ENCODE data around the gene RPL34.

Gene RPL34

GRCh38 chr4:108624263-108625056 is 4.1 kb downstream of the RPL34 start:
- no peak for DNase-seq (ENCODE audit: low spot score)

DNA sequence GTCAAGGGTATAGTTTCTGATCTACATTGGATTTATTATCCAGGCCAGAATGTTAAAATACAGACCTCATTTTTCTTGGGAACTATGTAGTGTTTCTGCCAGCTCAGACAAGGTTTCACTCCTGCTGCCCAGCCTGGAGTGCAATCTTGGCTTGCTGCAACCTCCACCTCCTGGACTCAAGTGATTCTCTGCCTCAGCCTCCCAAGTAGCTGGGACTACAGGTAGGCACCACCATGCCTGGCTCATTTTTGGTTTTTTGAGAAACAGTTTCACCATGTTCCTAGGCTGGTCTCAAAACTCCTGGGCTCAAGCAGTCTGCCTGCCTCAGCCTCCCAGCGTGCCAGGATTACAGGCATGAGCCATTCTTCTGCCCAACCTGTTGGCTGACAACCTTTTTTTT is 5.7 kb downstream of the RPL34 start:
- no peak for DNase-seq (ENCODE audit: low spot score)

GRCh38 chr4:108628411-108628810 is 8.0 kb downstream of the RPL34 start:
- no peak for DNase-seq (ENCODE audit: low spot score)

- DNase-seq (ENCODE audit: low spot score): no peak
These were observed 14.8 kb downstream of the RPL34 start for GRCh38 chr4:108635070-108635655.

- no peak for DNase-seq (ENCODE audit: low spot score)
These were observed 15.9 kb downstream of the RPL34 start for GRCh38 chr4:108636246-108636645.

DNA sequence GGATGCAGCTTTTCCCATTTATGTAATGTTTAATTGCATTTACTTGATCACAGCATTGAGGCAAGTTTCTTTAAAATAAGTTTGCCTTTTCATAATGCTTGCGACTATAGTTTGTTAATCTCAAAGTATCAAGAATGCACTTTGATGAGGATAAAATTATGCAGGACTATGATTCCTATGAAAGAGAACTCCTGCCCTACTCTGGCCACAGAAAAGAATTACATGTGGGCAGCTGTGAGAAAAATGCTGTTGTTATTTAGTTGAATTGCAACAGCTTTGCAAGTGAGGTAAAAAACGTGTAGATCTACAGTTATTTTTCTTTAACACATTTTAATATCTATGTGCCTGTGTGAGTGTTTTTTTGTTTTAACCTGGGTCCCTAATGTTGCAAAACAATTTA is 17.5 kb downstream of the RPL34 start:
- DNase-seq (ENCODE audit: low spot score): no peak

DNA sequence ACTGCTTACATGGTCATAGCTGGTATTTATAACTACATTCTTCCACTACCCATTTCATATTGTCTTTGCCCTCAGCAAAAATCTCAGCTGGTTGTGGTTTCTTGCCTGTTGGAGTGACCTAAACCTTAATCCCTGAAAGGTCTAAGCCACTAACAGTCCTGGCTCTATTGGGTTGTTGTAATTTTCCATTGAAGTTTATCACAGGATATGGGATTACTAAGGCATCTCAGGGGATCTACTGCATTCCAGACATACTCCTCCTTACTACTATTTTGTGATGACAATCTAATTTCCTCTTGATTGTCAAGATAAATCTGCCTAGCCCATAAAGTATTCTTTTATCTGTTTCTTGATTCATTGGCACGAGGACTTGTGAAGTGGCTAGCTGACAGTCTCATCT is 23.9 kb downstream of the RPL34 start:
- peak; percentile 22 for DNase-seq (ENCODE audit: low spot score)

- no peak for DNase-seq (ENCODE audit: low spot score)
These were observed 26.3 kb downstream of the RPL34 start for GRCh38 chr4:108646706-108647105.

- DNase-seq (ENCODE audit: low spot score): no peak
These were observed 29.5 kb downstream of the RPL34 start for GRCh38 chr4:108649863-108650211.

DNA sequence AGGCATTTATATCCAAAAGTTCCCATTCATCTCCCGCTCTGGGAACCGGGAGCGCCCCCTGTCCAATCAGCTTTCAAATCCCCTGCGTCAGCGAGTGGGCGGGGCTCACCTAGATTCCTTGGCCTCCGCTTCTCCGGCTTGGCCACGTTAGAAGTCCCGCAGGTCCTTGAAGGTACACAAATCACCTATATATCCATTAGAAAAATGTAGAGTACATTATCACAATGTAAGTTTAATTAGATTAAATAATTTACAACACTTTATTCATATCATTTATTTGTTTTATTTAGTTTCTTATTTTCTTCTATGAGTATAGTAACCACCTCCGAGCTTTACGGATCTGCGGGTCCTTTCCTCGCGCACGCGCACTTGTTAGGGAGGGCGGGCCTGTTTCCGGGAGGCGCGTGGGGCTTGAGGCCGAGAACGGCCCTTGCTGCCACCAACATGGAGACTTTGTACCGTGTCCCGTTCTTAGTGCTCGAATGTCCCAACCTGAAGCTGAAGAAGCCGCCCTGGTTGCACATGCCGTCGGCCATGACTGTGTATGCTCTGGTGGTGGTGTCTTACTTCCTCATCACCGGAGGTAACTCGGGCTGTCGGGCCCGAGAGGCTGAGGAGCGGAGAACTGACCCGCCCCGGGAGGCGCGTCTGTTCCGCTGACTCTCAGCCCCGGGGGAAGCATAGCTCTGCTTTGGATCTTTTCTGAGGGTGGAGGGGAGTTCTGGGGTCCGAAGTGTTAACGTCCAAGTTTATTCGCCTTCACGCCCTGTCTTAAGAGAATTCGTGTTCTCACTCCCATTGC is 30.0 kb downstream of the RPL34 start, which contains the start of gene OSTC:
TSS of gene OSTC (plus strand) at position 388 of the 802 bp plus-strand sequence. CDS start at position 445, 57 bp downstream.
- DNase-seq (ENCODE audit: low spot score): peak; percentile 95

GRCh38 chr4:108651014-108651791 is 30.8 kb downstream of the RPL34 start:
- DNase-seq (ENCODE audit: low spot score): peak; percentile 40

DNA sequence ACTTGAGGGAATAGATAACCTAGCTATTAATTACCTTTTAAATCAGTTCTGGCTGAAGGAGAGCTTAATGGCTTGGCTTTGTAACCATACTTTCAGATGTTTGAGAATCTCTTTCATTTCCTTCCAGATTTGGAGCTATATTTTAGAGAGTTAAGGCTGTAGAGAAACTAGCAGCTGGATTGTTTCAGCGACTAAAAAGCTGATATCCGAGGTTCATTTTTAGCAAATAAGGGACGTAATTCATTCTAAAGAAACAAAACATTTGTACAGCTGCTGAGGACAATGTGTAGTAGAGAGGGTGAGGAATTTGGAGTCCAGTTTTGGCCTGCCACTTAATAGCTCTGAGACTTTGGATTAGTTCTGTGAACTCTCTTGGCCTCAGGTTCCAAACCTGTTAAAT is 42.3 kb downstream of the RPL34 start:
- no peak for DNase-seq (ENCODE audit: low spot score)

GRCh38 chr4:108674356-108674977 is 54.1 kb downstream of the RPL34 start:
- DNase-seq (ENCODE audit: low spot score): no peak
